Lung (tissue), 12 donors: ENCODE results near the gene TCEANC2. TPM values are rescaled to one million over a fixed set of nuclear protein-coding genes. Genes with fewer than 3 reads are reported as not detected.
"Not testable (repeated sequence)": the region's sequence is repeated elsewhere in the genome, so short reads cannot be mapped to it uniquely, and the experiment has no call there.

Experiments
- ATAC-seq: fragments of 200-7000 bp; cut with Tn5 transposase; one replicate; pipeline ENCODE4 v1.9.1; 2020; ENCODE audit warnings: moderate number of reproducible peaks; ENCODE audit not compliant: insufficient read depth, low FRiP score
- DNase-seq, 3 donors: peaks; one replicate each; pipeline ENCODE4 v3.0.0-alpha.2; 2013 to 2017
- H3K27ac ChIP-seq, 2 donors: one replicate each; pipeline ENCODE4 v1.5.1; 2013; ENCODE audit warnings: mild to moderate bottlenecking in 2 of 2, moderate library complexity in 2 of 2, control low read depth in 1 of 2, inconsistent platforms in 1 of 2, low read depth in 1 of 2, low read length in 1 of 2
- H3K27me3 ChIP-seq, 3 donors: one replicate each; pipeline ENCODE4 v1.5.1; 2013; ENCODE audit warnings: low read length in 2 of 3; ENCODE audit not compliant: control insufficient read depth in 3 of 3, insufficient read depth in 3 of 3
- H3K36me3 ChIP-seq, 4 donors: one replicate each; pipeline ENCODE4 v1.5.1; 2013; ENCODE audit warnings: low read length in 4 of 4, mild to moderate bottlenecking in 1 of 4, moderate library complexity in 1 of 4; ENCODE audit not compliant: control insufficient read depth in 4 of 4, insufficient read depth in 4 of 4
- H3K4me1 ChIP-seq, 5 donors: one replicate each; pipeline ENCODE4 v1.5.1; 2013; ENCODE audit warnings: low read length in 5 of 5, mild to moderate bottlenecking in 2 of 5, moderate library complexity in 1 of 5; ENCODE audit not compliant: control insufficient read depth in 5 of 5, insufficient read depth in 5 of 5
- H3K4me3 ChIP-seq: one replicate; pipeline ENCODE4 v1.5.1; 2013; ENCODE audit warnings: mild to moderate bottlenecking, control low read depth, moderate library complexity
- H3K9ac ChIP-seq, 2 donors: one replicate each; pipeline ENCODE4 v1.5.1; 2013; ENCODE audit warnings: low read length in 2 of 2, control low read depth in 1 of 2; ENCODE audit not compliant: insufficient read depth in 1 of 2
- H3K9me3 ChIP-seq, 4 donors: one replicate each; pipeline ENCODE4 v1.5.1; 2013; ENCODE audit warnings: low read length in 3 of 4, mild to moderate bottlenecking in 1 of 4, moderate library complexity in 1 of 4; ENCODE audit not compliant: control insufficient read depth in 4 of 4, insufficient read depth in 3 of 4
- CTCF ChIP-seq: IDR thresholded peaks from 2 replicates; pipeline ENCODE4 v1.5.1; 2012; ENCODE audit warnings: mild to moderate bottlenecking; ENCODE audit errors: control extremely low read depth, extremely low read depth
- WGBS, 2 donors: extraction: QIAGEN DNeasy Blood & Tissue Kit; methylation state at CpG; one replicate each; pipeline ENCODE4 v1.1.7; 2013; 5-methylcytosine and 5-hydroxymethylcytosine counted together
- polyA plus RNA-seq, 2 donors: library from polyadenylated mRNA; stranded (reverse); fragments of 200-250 nt; gene quantifications; one replicate each; pipeline ENCODE4 v1.2.1, GENCODE V29; 2013
- total RNA-seq, 2 donors: library from RNA; depleted of rRNA in 1 of 2; stranded (reverse); fragments of >200 nt in 1 of 2; gene quantifications; one replicate each; pipeline ENCODE4 v1.2.1, GENCODE V29; 2014 to 2021
- donor health status: control.
- donor health status: control.
- donor health status: Bipolar disorder and iron deficiency.
- donor health status: healthy.
- donor health status: DM: yes; HTN: yes; CAD: no.

TCEANC2 gene
- total and polyA plus RNA-seq, 4 donors: 1.7 to 5.3 (median 3.6) TPM

GRCh38 chr1:54046671-54047383, 6.6 kb upstream of the TCEANC2 start:
- no peaks in the 10 kb centered on the region for H3K9me3 ChIP-seq
- no peak for ATAC-seq
- peaks cover 3 to 13% (median 6%) of the 10 kb centered on the region in 5 donors for H3K4me1 ChIP-seq

GRCh38 chr1:54047384-54048305, 5.8 kb upstream of the TCEANC2 start:
- H3K36me3 ChIP-seq: peaks cover 0 to 6% (median 5%) of the 10 kb centered on the region in 4 donors
- TF ChIP-seq CTCF: no peak
- ATAC-seq: no peak
- H3K9ac ChIP-seq: no peak overlapping the region
- H3K27me3 ChIP-seq: no peaks in the 10 kb centered on the region
- DNase-seq: no peak
- no peaks in the 10 kb centered on the region for H3K9me3 ChIP-seq
- H3K27ac ChIP-seq: no peak overlapping the region
- H3K4me3 ChIP-seq: no peak overlapping the region
- WGBS, 2 donors: 66 to 73% methylated on average over 5 of the region's 5 CpGs
- H3K4me1 ChIP-seq: peaks cover 3 to 15% (median 6%) of the 10 kb centered on the region in 5 donors

More at GRCh38 chr1:54046671-54047383, 6.6 kb upstream of the TCEANC2 start:
- 77 to 79% methylated on average over 7 of the region's 7 CpGs for WGBS, 2 donors
- H3K27ac ChIP-seq: no peak overlapping the region
- DNase-seq: no peak
- no peak overlapping the region for H3K9ac ChIP-seq
- peaks cover 1 to 15% (median 11%) of the 10 kb centered on the region in 4 donors for H3K36me3 ChIP-seq
- TF ChIP-seq CTCF: no peak
- H3K27me3 ChIP-seq: no peaks in the 10 kb centered on the region
- H3K4me3 ChIP-seq: no peak overlapping the region

- H3K27ac ChIP-seq, H3K9me3 ChIP-seq, H3K4me3 ChIP-seq, H3K36me3 ChIP-seq, H3K27me3 ChIP-seq, ATAC-seq, DNase-seq, H3K9ac ChIP-seq: not testable (repeated sequence)
- 97 to 98% methylated on average over 12 of the region's 12 CpGs for WGBS, 2 donors
- peaks cover 3 to 23% (median 14%) of the 10 kb centered on the region in 5 donors for H3K4me1 ChIP-seq
Observed at GRCh38 chr1:54050435-54050834, 3.0 kb upstream of the TCEANC2 start.

GRCh38 chr1:54051933-54052430, 1.4 kb upstream of the TCEANC2 start:
- peak overlapping the region; percentile 89 for H3K4me3 ChIP-seq
- no peaks in the 10 kb centered on the region for H3K27me3 ChIP-seq
- TF ChIP-seq CTCF: no peak
- peak overlapping the region; percentile 92 to 95 for H3K9ac ChIP-seq
- DNase-seq: no peak
- no peaks in the 10 kb centered on the region for H3K9me3 ChIP-seq
- no peak for ATAC-seq
- H3K27ac ChIP-seq: peak overlapping the region; percentile 91 to 97
- H3K4me1 ChIP-seq: peaks cover 3 to 21% (median 14%) of the 10 kb centered on the region in 5 donors
- peaks cover 0 to 8% (median 0%) of the 10 kb centered on the region in 4 donors for H3K36me3 ChIP-seq
- WGBS, 2 donors: 3 to 4% methylated on average over 8 of the region's 8 CpGs
